GM23338 (cell line): ENCODE data around the gene HUS1. TPM values are rescaled to one million over a fixed set of nuclear protein-coding genes. Genes with fewer than 3 reads are reported as not detected.

ENCODE experiments used
- ATAC-seq: fragments of 200-7000 bp; cut with Tn5 transposase; 3 replicates; pipeline ENCODE4 v1.9.1; 2020
- DNase-seq: peaks from one replicate; pipeline ENCODE4 v3.0.0-alpha.2; 2015; ENCODE audit warnings: low spot score
- H2AFZ ChIP-seq: fragments of 200-600 bp; sonication (generic); 2 replicates; pipeline ENCODE4 v1.8.0; 2016; ENCODE audit warnings: antibody characterized with exemption, mild to moderate bottlenecking, moderate library complexity
- H3F3A ChIP-seq: fragments of 200-600 bp; sonication (generic); replicated peaks from 2 replicates; pipeline ENCODE4 v1.8.0; 2017; ENCODE audit warnings: antibody characterized with exemption, mixed run types, low read depth
- H3K27ac ChIP-seq: fragments of 200-600 bp; sonication (generic); 2 replicates; pipeline ENCODE4 v1.6.1; 2016; ENCODE audit warnings: low read depth
- H3K27me3 ChIP-seq: fragments of 200-600 bp; sonication (generic); 2 replicates; pipeline ENCODE4 v1.8.0; 2016; ENCODE audit warnings: mild to moderate bottlenecking, mixed run types, moderate library complexity; ENCODE audit not compliant: insufficient read depth
- H3K36me3 ChIP-seq: fragments of 200-600 bp; sonication (generic); 2 replicates; pipeline ENCODE4 v1.8.0; 2016; ENCODE audit warnings: mild to moderate bottlenecking; ENCODE audit not compliant: insufficient read depth
- H3K4me1 ChIP-seq: fragments of 200-600 bp; sonication (generic); 2 replicates; pipeline ENCODE4 v1.8.0; 2016; ENCODE audit warnings: mild to moderate bottlenecking, moderate library complexity; ENCODE audit not compliant: insufficient read depth
- H3K4me2 ChIP-seq: fragments of 200-600 bp; sonication (generic); 2 replicates; pipeline ENCODE4 v1.7.1; 2017; ENCODE audit warnings: mixed run types
- H3K4me3 ChIP-seq: fragments of 200-600 bp; sonication (generic); 2 replicates; pipeline ENCODE4 v1.6.1; 2016; ENCODE audit warnings: mixed run types
- H3K79me2 ChIP-seq: fragments of 200-600 bp; sonication (generic); replicated peaks from 2 replicates; pipeline ENCODE4 v1.8.0; 2017; ENCODE audit warnings: mild to moderate bottlenecking; ENCODE audit not compliant: insufficient read depth
- H3K9me2 ChIP-seq: fragments of 200-600 bp; sonication (generic); 2 replicates; pipeline ENCODE4 v1.8.0; 2017; ENCODE audit not compliant: insufficient read depth
- H4K20me1 ChIP-seq: fragments of 200-600 bp; sonication (generic); replicated peaks from 2 replicates; pipeline ENCODE4 v1.8.0; 2017; ENCODE audit warnings: mild to moderate bottlenecking; ENCODE audit not compliant: insufficient read depth
- H3K27ac Mint-ChIP-seq: 2 replicates; pipeline ENCODE4 v1.8.0; 2020; ENCODE audit warnings: inconsistent platforms, mild to moderate bottlenecking, moderate library complexity, mixed read lengths
- H3K27me3 Mint-ChIP-seq: 3 replicates; pipeline ENCODE4 v1.8.0; 2022; ENCODE audit warnings: low read depth, mild to moderate bottlenecking, moderate library complexity, mixed read lengths, inconsistent platforms; ENCODE audit not compliant: insufficient read depth, poor library complexity
- H3K36me3 Mint-ChIP-seq: 3 replicates; pipeline ENCODE4 v1.8.0; 2021; ENCODE audit warnings: low read depth, mild to moderate bottlenecking, inconsistent platforms, moderate library complexity, mixed read lengths
- H3K4me1 Mint-ChIP-seq: 3 replicates; pipeline ENCODE4 v1.8.0; 2020; ENCODE audit warnings: mild to moderate bottlenecking, inconsistent platforms, mixed read lengths
- H3K4me3 Mint-ChIP-seq: 3 replicates; pipeline ENCODE4 v1.8.0; 2021; ENCODE audit warnings: moderate library complexity, mild to moderate bottlenecking, inconsistent platforms, mixed read lengths
- H3K9me3 Mint-ChIP-seq: 3 replicates; pipeline ENCODE4 v1.8.0; 2020; ENCODE audit warnings: moderate library complexity, mild to moderate bottlenecking, inconsistent platforms, mixed read lengths
- CREB1 ChIP-seq: fragments of 250-450 bp; sonication (Bioruptor Pico); IDR thresholded peaks from 2 replicates; pipeline ENCODE4 v1.5.0; 2020; ENCODE audit warnings: low read depth, mild to moderate bottlenecking, moderate library complexity
- ETS1 ChIP-seq: IDR thresholded peaks from 2 replicates; pipeline ENCODE4 v1.6.1; 2016; ENCODE audit warnings: antibody characterized with exemption
- EZH2 ChIP-seq: fragments of 200-600 bp; sonication (generic); IDR thresholded peaks from one replicate; pipeline ENCODE4 v1.8.0; 2017; ENCODE audit warnings: antibody characterized with exemption, mild to moderate bottlenecking, low read depth; ENCODE audit not compliant: unreplicated experiment
- EZH2phosphoT487 ChIP-seq: fragments of 200-600 bp; sonication (generic); IDR thresholded peaks from one replicate; pipeline ENCODE4 v1.8.1; 2018; ENCODE audit warnings: antibody characterized with exemption; ENCODE audit not compliant: unreplicated experiment
- JUNB ChIP-seq: IDR thresholded peaks from one replicate; pipeline ENCODE4 v1.6.1; 2016; ENCODE audit warnings: antibody characterized with exemption; ENCODE audit not compliant: unreplicated experiment
- NANOG ChIP-seq: IDR thresholded peaks from 2 replicates; pipeline ENCODE4 v1.6.1; 2016; ENCODE audit warnings: antibody characterized with exemption, borderline replicate concordance
- POLR2AphosphoS5 ChIP-seq: IDR thresholded peaks from 2 replicates; pipeline ENCODE4 v1.6.1; 2016; ENCODE audit warnings: antibody characterized with exemption, low read depth
- REST ChIP-seq: IDR thresholded peaks from one replicate; pipeline ENCODE4 v1.6.1; 2018; ENCODE audit warnings: antibody characterized with exemption; ENCODE audit not compliant: unreplicated experiment
- STAT1 ChIP-seq: IDR thresholded peaks from one replicate; pipeline ENCODE4 v1.6.1; 2016; ENCODE audit warnings: antibody characterized with exemption; ENCODE audit not compliant: unreplicated experiment
- ZNF114 ChIP-seq: fragments of 250-450 bp; sonication (Bioruptor Pico); IDR thresholded peaks from 2 replicates; pipeline ENCODE4 v1.5.0; 2020; ENCODE audit warnings: mild to moderate bottlenecking, moderate library complexity
- ZNF331 ChIP-seq: fragments of 250-450 bp; sonication (Bioruptor Pico); IDR thresholded peaks from 2 replicates; pipeline ENCODE4 v1.5.0; 2020; ENCODE audit warnings: low read depth, mild to moderate bottlenecking, moderate library complexity
- polyA plus RNA-seq: library from polyadenylated mRNA; unstranded; fragments of >200 nt; fragmentation: Nextera tagmentation; extraction: Ambion mirVana; gene quantifications from 2 replicates; pipeline ENCODE4 v1.2.1, GENCODE V29; 2016
- total RNA-seq: library from RNA; depleted of rRNA; stranded (reverse); fragments of >200 nt; shearing (Covaris generic); gene quantifications from 2 replicates; pipeline ENCODE4 v1.2.3, GENCODE V29; 2014
- TF ChIP-seq, protein P1 (sequence below), 2 experiments: fragments of 200-600 bp in 1 of 2; sonication (generic) in 1 of 2; conservative IDR thresholded peaks; 2 replicates each; pipeline versions ENCODE4 v1.5.1 to v1.6.1; 2016 to 2017; ENCODE audit warnings: antibody characterized with exemption in 2 of 2, low read depth in 2 of 2, mild to moderate bottlenecking in 2 of 2, moderate library complexity in 1 of 2
- TF ChIP-seq, protein P2 (sequence below): fragments of 250-450 bp; sonication (Bioruptor Pico); IDR thresholded peaks from 2 replicates; pipeline ENCODE4 v1.5.0; 2020; ENCODE audit warnings: mild to moderate bottlenecking, moderate library complexity

Gene HUS1
- total and polyA plus RNA-seq, 2 experiments from 2014 or later, result 14.9 to 29.7 TPM

DNA sequence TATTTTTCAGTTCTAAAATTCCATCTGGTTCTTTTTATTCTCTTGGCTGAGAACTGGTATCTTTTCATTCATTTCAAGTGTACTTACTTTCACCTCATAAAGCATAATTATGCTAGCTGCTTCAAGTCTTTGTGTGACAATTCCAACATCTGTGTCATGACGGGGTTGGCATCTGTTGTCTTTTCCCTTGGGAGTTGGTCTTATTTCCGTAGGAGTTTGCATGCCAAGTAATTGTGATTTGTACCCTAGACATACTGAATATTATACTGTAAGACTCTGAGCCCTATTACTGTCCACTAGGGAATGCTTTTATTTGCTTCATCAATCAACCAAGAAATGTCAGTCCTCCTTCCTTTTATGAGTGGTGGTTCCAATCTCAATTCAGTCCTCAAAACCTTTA lies 24.6 kb upstream of the HUS1 start:
- no peaks in the 10 kb centered on the region for H3F3A ChIP-seq
- DNase-seq (no peak), ATAC-seq (no peak)
- no peaks in the 10 kb centered on the region for H3K27me3 ChIP-seq
- H3K4me3 Mint-ChIP-seq, result no peak overlapping the region
- no peaks in the 10 kb centered on the region; the same call in 2 of the 3 replicates for H3K36me3 Mint-ChIP-seq
- no peak overlapping the region for H3K27ac ChIP-seq
- no peak overlapping the region for H3K4me3 ChIP-seq
- no peak overlapping the region for H3K4me2 ChIP-seq
- no peaks in the 10 kb centered on the region for H3K36me3 ChIP-seq
- H3K9me3 Mint-ChIP-seq, result peaks cover 10% of the 10 kb centered on the region; the same call in 2 of the 3 replicates
- H3K27me3 Mint-ChIP-seq, result peaks cover 5% of the 10 kb centered on the region
- H2AFZ ChIP-seq, result peak overlapping the region; percentile 90; the same call in 1 of the 2 replicates
- 0 out of 2 replicates have a peak, but pooled peaks cover under 1% of the 10 kb centered on the region for H3K9me2 ChIP-seq
- no peak for TF ChIP-seq REST
- TF ChIP-seq CREB1 (CRISPR knock-in tag), result no peak
- no peak for TF ChIP-seq STAT1
- TF ChIP-seq ZNF114 (CRISPR knock-in tag), result no peak
- no peak for TF ChIP-seq ZNF331
- TF ChIP-seq JUNB, result no peak
- no peak for TF ChIP-seq EZH2
- TF ChIP-seq, protein P1, sequence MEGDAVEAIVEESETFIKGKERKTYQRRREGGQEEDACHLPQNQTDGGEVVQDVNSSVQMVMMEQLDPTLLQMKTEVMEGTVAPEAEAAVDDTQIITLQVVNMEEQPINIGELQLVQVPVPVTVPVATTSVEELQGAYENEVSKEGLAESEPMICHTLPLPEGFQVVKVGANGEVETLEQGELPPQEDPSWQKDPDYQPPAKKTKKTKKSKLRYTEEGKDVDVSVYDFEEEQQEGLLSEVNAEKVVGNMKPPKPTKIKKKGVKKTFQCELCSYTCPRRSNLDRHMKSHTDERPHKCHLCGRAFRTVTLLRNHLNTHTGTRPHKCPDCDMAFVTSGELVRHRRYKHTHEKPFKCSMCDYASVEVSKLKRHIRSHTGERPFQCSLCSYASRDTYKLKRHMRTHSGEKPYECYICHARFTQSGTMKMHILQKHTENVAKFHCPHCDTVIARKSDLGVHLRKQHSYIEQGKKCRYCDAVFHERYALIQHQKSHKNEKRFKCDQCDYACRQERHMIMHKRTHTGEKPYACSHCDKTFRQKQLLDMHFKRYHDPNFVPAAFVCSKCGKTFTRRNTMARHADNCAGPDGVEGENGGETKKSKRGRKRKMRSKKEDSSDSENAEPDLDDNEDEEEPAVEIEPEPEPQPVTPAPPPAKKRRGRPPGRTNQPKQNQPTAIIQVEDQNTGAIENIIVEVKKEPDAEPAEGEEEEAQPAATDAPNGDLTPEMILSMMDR (conservative IDR thresholded peaks at IDR 0.05; ENCODE audit: low read depth in 2 of 2), result no peak
- TF ChIP-seq NANOG, result no peak
- TF ChIP-seq EZH2phosphoT487, result no peak
- TF ChIP-seq, protein P2, sequence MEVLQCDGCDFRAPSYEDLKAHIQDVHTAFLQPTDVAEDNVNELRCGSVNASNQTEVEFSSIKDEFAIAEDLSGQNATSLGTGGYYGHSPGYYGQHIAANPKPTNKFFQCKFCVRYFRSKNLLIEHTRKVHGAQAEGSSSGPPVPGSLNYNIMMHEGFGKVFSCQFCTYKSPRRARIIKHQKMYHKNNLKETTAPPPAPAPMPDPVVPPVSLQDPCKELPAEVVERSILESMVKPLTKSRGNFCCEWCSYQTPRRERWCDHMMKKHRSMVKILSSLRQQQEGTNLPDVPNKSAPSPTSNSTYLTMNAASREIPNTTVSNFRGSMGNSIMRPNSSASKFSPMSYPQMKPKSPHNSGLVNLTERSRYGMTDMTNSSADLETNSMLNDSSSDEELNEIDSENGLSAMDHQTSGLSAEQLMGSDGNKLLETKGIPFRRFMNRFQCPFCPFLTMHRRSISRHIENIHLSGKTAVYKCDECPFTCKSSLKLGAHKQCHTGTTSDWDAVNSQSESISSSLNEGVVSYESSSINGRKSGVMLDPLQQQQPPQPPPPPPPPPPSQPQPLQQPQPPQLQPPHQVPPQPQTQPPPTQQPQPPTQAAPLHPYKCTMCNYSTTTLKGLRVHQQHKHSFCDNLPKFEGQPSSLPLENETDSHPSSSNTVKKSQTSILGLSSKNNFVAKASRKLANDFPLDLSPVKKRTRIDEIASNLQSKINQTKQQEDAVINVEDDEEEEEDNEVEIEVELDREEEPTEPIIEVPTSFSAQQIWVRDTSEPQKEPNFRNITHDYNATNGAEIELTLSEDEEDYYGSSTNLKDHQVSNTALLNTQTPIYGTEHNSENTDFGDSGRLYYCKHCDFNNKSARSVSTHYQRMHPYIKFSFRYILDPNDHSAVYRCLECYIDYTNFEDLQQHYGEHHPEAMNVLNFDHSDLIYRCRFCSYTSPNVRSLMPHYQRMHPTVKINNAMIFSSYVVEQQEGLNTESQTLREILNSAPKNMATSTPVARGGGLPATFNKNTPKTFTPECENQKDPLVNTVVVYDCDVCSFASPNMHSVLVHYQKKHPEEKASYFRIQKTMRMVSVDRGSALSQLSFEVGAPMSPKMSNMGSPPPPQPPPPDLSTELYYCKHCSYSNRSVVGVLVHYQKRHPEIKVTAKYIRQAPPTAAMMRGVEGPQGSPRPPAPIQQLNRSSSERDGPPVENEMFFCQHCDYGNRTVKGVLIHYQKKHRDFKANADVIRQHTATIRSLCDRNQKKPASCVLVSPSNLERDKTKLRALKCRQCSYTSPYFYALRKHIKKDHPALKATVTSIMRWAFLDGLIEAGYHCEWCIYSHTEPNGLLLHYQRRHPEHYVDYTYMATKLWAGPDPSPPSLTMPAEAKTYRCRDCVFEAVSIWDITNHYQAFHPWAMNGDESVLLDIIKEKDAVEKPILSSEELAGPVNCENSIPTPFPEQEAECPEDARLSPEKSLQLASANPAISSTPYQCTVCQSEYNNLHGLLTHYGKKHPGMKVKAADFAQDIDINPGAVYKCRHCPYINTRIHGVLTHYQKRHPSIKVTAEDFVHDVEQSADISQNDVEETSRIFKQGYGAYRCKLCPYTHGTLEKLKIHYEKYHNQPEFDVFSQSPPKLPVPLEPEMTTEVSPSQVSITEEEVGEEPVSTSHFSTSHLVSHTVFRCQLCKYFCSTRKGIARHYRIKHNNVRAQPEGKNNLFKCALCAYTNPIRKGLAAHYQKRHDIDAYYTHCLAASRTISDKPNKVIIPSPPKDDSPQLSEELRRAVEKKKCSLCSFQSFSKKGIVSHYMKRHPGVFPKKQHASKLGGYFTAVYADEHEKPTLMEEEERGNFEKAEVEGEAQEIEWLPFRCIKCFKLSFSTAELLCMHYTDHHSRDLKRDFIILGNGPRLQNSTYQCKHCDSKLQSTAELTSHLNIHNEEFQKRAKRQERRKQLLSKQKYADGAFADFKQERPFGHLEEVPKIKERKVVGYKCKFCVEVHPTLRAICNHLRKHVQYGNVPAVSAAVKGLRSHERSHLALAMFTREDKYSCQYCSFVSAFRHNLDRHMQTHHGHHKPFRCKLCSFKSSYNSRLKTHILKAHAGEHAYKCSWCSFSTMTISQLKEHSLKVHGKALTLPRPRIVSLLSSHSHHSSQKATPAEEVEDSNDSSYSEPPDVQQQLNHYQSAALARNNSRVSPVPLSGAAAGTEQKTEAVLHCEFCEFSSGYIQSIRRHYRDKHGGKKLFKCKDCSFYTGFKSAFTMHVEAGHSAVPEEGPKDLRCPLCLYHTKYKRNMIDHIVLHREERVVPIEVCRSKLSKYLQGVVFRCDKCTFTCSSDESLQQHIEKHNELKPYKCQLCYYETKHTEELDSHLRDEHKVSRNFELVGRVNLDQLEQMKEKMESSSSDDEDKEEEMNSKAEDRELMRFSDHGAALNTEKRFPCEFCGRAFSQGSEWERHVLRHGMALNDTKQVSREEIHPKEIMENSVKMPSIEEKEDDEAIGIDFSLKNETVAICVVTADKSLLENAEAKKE (CRISPR knock-in tag), result no peak
- TF ChIP-seq ETS1, result no peak
- no peak for TF ChIP-seq POLR2AphosphoS5
- H3K4me1 Mint-ChIP-seq, result peaks cover 7% of the 10 kb centered on the region
- H3K79me2 ChIP-seq, result no peaks in the 10 kb centered on the region
- no peaks in the 10 kb centered on the region for H3K4me1 ChIP-seq
- no peaks in the 10 kb centered on the region for H4K20me1 ChIP-seq
- H3K27ac Mint-ChIP-seq, result no peak overlapping the region
